ENCODE measurements around the gene NLRP7.
A peak's percentile ranks its signal among the peaks of the same experiment; 100 is the strongest.
"Not testable (repeated sequence)": the region's sequence is repeated elsewhere in the genome, so short reads cannot be mapped to it uniquely, and the experiment has no call there.

NLRP7 gene

GRCh38 chr19:54918499-54918898, 28.8 kb downstream of the NLRP7 start:
- no peak for DNase-seq

GRCh38 chr19:54916822-54917221, 30.5 kb downstream of the NLRP7 start:
- peak; percentile 7 for DNase-seq

GRCh38 chr19:54907899-54908298, 39.4 kb downstream of the NLRP7 start:
- not testable (repeated sequence) for DNase-seq

- no peak for DNase-seq
These were observed 40.5 kb downstream of the NLRP7 start for GRCh38 chr19:54906819-54907218.

- DNase-seq, result peak; percentile 30
These were observed 41.4 kb downstream of the NLRP7 start, which contains the start of gene NCR1 for GRCh38 chr19:54905803-54906511. NCR1 (plus strand) TSS chr19:54906148; CDS start chr19:54906188, 40 bp downstream.

DNA sequence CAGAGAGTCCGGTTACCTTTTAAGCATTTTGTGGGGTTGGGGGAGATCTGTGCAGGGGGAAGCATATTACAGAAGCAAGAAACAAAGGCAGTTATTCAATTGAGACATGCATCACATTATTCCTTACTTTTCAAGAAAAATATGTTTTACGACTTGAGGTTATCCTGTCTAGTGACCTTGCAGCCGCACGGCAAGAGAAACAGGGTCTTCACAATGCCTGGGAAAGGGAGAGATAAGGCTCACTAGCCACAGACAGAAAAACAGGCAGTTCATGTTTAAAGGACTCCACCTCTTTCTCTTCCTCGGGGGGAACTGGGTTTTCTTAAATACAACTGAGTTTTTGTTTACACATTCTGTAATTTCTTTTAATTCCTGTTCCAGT, 41.9 kb downstream of the NLRP7 start:
- no peak for DNase-seq

- DNase-seq, result not testable (repeated sequence)
These were observed 43.1 kb downstream of the NLRP7 start for GRCh38 chr19:54904261-54904660.

GRCh38 chr19:54903303-54903702, 44.0 kb downstream of the NLRP7 start:
- DNase-seq, result no peak

GRCh38 chr19:54902061-54902460, 45.3 kb downstream of the NLRP7 start:
- DNase-seq, result no peak

- not testable (repeated sequence) for DNase-seq
These were observed 46.2 kb downstream of the NLRP7 start for GRCh38 chr19:54901153-54901552.

DNA sequence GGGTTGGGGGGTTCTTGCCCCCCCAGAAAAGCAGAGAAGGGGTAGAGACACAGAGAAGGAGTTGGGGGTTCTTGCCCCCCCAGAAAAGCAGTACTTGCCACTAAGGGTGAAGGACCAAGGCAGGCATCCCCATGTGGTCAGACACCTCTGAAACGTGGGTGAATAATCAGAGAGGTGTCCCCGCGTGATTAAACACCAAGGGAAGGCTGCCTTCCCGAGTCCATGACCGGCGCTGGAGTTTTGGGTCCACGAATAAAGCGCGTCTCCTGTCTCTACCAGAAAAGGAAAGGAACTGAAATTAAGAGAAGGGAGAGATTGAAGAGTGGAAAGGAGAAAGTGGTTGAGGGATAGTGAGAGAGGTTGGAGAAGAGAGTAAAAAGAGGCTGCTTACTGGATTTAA, 47.7 kb downstream of the NLRP7 start:
- DNase-seq, result not testable (repeated sequence)

DNA sequence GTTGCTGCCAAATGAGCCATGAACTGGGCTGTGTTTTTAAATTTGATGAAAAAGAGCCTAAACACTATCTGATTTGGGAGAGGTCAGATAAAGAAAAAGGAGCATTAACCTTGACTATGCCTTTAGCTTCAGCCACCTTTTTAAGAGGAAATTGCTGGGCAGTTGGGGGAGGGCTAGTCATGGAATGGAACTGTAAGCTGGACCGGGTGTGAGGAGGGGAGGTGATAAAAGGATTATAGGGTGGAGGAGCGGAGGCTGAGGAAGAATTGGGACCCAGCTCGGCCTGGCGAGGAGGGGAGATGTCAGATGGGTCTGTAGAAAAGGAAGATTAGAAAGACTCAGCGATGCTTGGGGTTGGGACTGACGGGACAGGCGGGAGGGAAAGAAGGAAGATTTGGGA, 48.6 kb downstream of the NLRP7 start:
- not testable (repeated sequence) for DNase-seq

- no peak for DNase-seq
These were observed 51.3 kb downstream of the NLRP7 start for GRCh38 chr19:54896036-54896435.

- DNase-seq, result not testable (repeated sequence)
These were observed 53.2 kb downstream of the NLRP7 start for GRCh38 chr19:54894106-54894505.

- DNase-seq, result no peak
These were observed 53.9 kb downstream of the NLRP7 start for GRCh38 chr19:54893406-54893805.

GRCh38 chr19:54889566-54889965, 57.8 kb downstream of the NLRP7 start:
- DNase-seq, result no peak

- DNase-seq, result no peak
These were observed 59.1 kb downstream of the NLRP7 start for GRCh38 chr19:54888239-54888638.

GRCh38 chr19:54883228-54883627, 64.1 kb downstream of the NLRP7 start:
- no peak for DNase-seq

DNA sequence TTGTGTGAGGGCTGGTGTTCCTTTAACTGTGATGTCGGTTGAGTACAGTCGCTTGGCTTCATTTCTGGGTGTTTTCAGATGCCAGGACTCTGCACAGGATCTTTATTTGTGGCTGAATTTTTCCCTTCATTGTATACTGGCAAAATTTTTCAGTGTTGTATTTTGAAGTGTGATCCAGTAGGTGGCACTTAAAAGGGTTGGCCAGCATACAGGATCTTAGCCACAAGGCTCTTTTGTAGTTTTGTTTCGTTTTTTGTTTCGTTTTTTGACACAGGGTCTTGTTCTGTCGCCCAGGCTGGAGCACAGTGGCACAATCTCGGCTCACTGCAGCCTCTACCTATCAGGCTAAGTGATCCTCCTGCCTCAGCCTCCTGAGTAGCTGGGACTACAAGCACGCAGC, 64.6 kb downstream of the NLRP7 start:
- peak; percentile 44 for DNase-seq

DNA sequence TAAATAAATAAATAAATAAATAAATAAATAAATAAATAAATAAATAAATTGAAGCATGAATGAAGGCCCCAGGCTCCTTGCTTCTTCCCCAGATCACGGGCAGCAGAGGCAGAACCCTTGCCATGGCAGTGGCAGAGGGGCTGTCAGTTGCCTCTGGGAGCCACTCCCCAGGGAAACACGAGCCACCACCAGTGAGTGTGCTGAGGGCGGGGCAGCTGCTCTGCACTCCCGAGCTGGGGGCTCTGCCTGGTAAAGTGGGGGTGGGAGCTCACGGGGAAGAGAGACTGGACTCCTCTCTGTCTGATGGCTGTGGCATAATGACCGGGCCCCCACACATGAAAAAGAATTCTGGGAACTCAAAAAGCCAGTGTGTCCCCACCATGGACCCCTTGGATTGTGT, 65.4 kb downstream of the NLRP7 start:
- DNase-seq, result no peak

DNA sequence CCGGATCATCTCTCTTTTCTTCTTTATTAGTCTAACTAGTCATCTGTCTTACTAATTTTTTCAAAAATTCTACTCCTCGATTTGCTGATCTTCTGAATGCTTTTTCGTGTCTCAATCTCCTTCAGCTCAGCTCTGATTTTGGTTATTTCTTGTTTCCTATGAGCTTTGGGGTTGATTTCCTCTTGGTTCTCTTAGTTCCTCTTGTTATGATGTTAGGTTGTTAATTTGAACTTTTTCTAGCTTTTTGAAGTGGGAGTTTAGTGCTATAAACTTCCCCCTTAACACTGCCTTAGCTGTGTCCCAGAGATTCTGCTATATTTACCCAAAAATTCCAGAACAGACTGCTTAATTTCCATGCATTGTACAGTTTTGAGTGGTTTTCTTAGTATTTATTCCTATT, 69.9 kb downstream of the NLRP7 start:
- DNase-seq, result no peak

DNA sequence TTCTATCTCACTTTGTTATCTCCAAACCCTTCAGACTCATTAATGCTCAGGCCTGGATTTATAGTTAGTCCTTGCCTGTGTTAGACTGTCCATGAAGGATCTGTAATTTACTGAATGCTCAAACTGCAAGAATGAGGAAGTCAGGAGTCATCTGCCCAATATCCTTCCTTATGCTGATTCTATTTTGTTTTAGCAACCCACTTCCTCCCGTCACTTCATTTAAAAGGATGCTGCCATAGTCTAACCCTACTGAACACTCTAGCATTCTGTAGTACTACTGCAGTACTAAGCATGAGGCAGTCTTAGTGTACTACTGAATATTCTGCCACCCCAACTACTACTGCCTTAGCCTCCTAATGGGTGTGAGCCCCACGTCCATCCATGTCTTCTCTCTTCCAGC, 71.8 kb downstream of the NLRP7 start:
- no peak for DNase-seq

- DNase-seq, result no peak
These were observed 73.3 kb downstream of the NLRP7 start, which contains the start of gene FCAR for GRCh38 chr19:54873990-54874389. FCAR (plus strand) TSS chr19:54874235; CDS start chr19:54874290, 55 bp downstream.

Data from activated CD4-positive, alpha-beta T cell treated with anti-CD3 and anti-CD28 coated beads, Interleukin-10, Interleukin-2, amounts not matched to agents 100 ng/mL and 50 ng/mL, durations not matched to agents 16 hours and 8 hours (primary cell).